Body of pancreas (tissue), 4 donors: ENCODE results near the gene SMIM27. TPM values are rescaled to one million over a fixed set of nuclear protein-coding genes. Genes with fewer than 3 reads are reported as not detected.
A peak's percentile ranks its signal among the peaks of the same experiment; 100 is the strongest.
"Not testable (repeated sequence)": the region's sequence is repeated elsewhere in the genome, so short reads cannot be mapped to it uniquely, and the experiment has no call there.

Experiments
- ATAC-seq: fragments of 150-250 bp; one replicate; pipeline ENCODE4 v1.9.1; 2016
- DNase-seq, 4 donors: peaks; one replicate each; pipeline ENCODE4 v3.0.0-alpha.2; 2019
- H3K27ac ChIP-seq, 4 donors: fragments of 200-600 bp; sonication (generic); 1 replicate in 3 of 4; 2 replicates in 1 of 4; pipeline versions ENCODE4 v1.5.1 to v1.6.1; 2016 to 2019; ENCODE audit warnings: mild to moderate bottlenecking in 1 of 4, mixed read lengths in 1 of 4, moderate library complexity in 1 of 4
- H3K27me3 ChIP-seq, 2 donors: fragments of 200-600 bp; sonication (generic); one replicate each; pipeline ENCODE4 v1.6.0; 2016; ENCODE audit warnings: mild to moderate bottlenecking in 1 of 2
- H3K36me3 ChIP-seq, 2 donors: fragments of 200-600 bp; sonication (generic); replicated peaks in 1 of 2; 2 replicates each; pipeline ENCODE4 v1.5.1; 2016; ENCODE audit warnings: low read depth in 2 of 2; ENCODE audit not compliant: insufficient read depth in 1 of 2
- H3K4me1 ChIP-seq: fragments of 200-600 bp; sonication (generic); one replicate; pipeline ENCODE4 v1.6.0; 2016
- H3K4me3 ChIP-seq, 2 donors: fragments of 200-600 bp; sonication (generic); 1 replicate in 1 of 2; 2 replicates in 1 of 2; pipeline ENCODE4 v1.5.1; 2016 to 2019
- H3K9me3 ChIP-seq, 3 donors: fragments of 200-600 bp; sonication (generic); 1 replicate in 2 of 3; 2 replicates in 1 of 3; pipeline ENCODE4 v1.5.1; 2016
- CTCF ChIP-seq, 7 experiments: fragments of 450-650 bp in 4 of 7; fragments of 200-600 bp in 3 of 7; sonication (generic) in 3 of 7; IDR thresholded peaks; one replicate each; pipeline ENCODE4 v1.5.1; 2016 to 2019; ENCODE audit warnings: antibody characterized with exemption in 7 of 7
- POLR2A ChIP-seq, 3 donors: fragments of 450-650 bp; IDR thresholded peaks; one replicate each; pipeline ENCODE4 v1.6.1; 2016; ENCODE audit warnings: antibody characterized with exemption in 3 of 3, mild to moderate bottlenecking in 2 of 3
- WGBS, 2 donors: methylation state at CpG; one replicate each; pipeline ENCODE4 v1.1.5; 2017; 5-methylcytosine and 5-hydroxymethylcytosine counted together
- intact Hi-C: fragments of 100-400 bp; cut with DNase I; formaldehyde crosslinking; loops from one replicate; pipeline ENCODE4 v1.15.1; 2023
- total RNA-seq, 2 donors: library from RNA; depleted of rRNA; stranded (reverse); fragments of >200 nt; gene quantifications; one replicate each; pipeline ENCODE4 v1.1.0, GENCODE V29; 2016

SMIM27 gene
- total RNA-seq, 2 donors from 2014 or later, result 0.52 TPM; not detected in 1

- Histone ChIP-seq H3K4me3 (no peak overlapping the region), H3K27ac (no peak overlapping the region), H3K4me1 (peaks cover 16% of the 10 kb centered on the region), H3K9me3 (no peaks in the 10 kb centered on the region), H3K36me3 (no peaks in the 10 kb centered on the region), H3K27me3 (no peaks in the 10 kb centered on the region)
- ATAC-seq (no peak), DNase-seq (no peak)
- whole genome bisulfite sequencing, 2 donors, result 86 to 100% methylated on average over 1 of the region's 1 CpG
- TF ChIP-seq CTCF (IDR thresholded peaks at IDR 0.05) (no peak), POLR2A (IDR thresholded peaks at IDR 0.05) (no peak)
- intact Hi-C loops, result no loop called here
Measured at GRCh38 chr9:32518276-32518675, 33.9 kb upstream of the SMIM27 start.

- WGBS, 2 donors, result 18 to 30% methylated on average over 1 of the region's 1 CpG
- H3K4me3 ChIP-seq, result no peak overlapping the region
Measured at GRCh38 chr9:32523910-32524309, 28.2 kb upstream of the SMIM27 start.

GRCh38 chr9:32524558-32524891 lies 27.6 kb upstream of the SMIM27 start:
- H3K4me3 ChIP-seq, H3K27me3 ChIP-seq, ATAC-seq, H3K36me3 ChIP-seq, DNase-seq, H3K9me3 ChIP-seq, intact Hi-C loops: not testable (repeated sequence)
- peaks cover 43% of the 10 kb centered on the region for H3K4me1 ChIP-seq
- WGBS, 2 donors, result 51 to 55% methylated on average over 10 to 11 of the region's 11 CpGs
- H3K27ac ChIP-seq, result peak overlapping the region; percentile 63 to 92 (median 86)

More at GRCh38 chr9:32523910-32524309, 28.2 kb upstream of the SMIM27 start:
- H3K4me1 ChIP-seq, result peaks cover 43% of the 10 kb centered on the region
- H3K27ac ChIP-seq, result peak overlapping the region in 1 of 4 donors; percentile 22
- TF ChIP-seq POLR2A (IDR thresholded peaks at IDR 0.05), result no peak
- ATAC-seq, result no peak
- H3K9me3 ChIP-seq, result no peaks in the 10 kb centered on the region
- no peaks in the 10 kb centered on the region for H3K27me3 ChIP-seq
- intact Hi-C loops, result no loop called here
- H3K36me3 ChIP-seq, result no peaks in the 10 kb centered on the region
- DNase-seq, result no peak

GRCh38 chr9:32524892-32525708 lies 27.0 kb upstream of the SMIM27 start:
- DNase-seq (peak; percentile 70 to 86 (median 84)), ATAC-seq (peak; percentile 51)
- Histone ChIP-seq H3K9me3 (no peaks in the 10 kb centered on the region), H3K4me3 (peak overlapping the region; percentile 13 to 60), H3K4me1 (peaks cover 43% of the 10 kb centered on the region), H3K36me3 (no peaks in the 10 kb centered on the region), H3K27ac (peak overlapping the region; percentile 63 to 92 (median 86)), H3K27me3 (no peaks in the 10 kb centered on the region)
- peak in 2 of 3 donors; percentile 19 to 25 for TF ChIP-seq POLR2A (IDR thresholded peaks at IDR 0.05)
- TF ChIP-seq CTCF (IDR thresholded peaks at IDR 0.05), result no peak
- intact Hi-C loops, result no loop called here
- 4 to 5% methylated on average over 22 of the region's 22 CpGs for WGBS, 2 donors

GRCh38 chr9:32525709-32526030 lies 26.5 kb upstream of the SMIM27 start:
- H3K4me1 ChIP-seq, result peaks cover 43% of the 10 kb centered on the region
- no peaks in the 10 kb centered on the region for H3K27me3 ChIP-seq
- no peak for ATAC-seq
- no peaks in the 10 kb centered on the region for H3K9me3 ChIP-seq
- 0% methylated on average over 4 of the region's 4 CpGs for WGBS, 2 donors
- no peak for DNase-seq
- no peaks in the 10 kb centered on the region for H3K36me3 ChIP-seq
- TF ChIP-seq POLR2A (IDR thresholded peaks at IDR 0.05) (no peak), CTCF (IDR thresholded peaks at IDR 0.05) (no peak)
- peak overlapping the region; percentile 63 to 92 (median 86) for H3K27ac ChIP-seq
- intact Hi-C loops, result no loop called here
- peak overlapping the region; percentile 13 to 60 for H3K4me3 ChIP-seq
